CD1c-positive myeloid dendritic cell (primary cell): ENCODE data around the gene AGAP1.
"Not testable (repeated sequence)": the region's sequence is repeated elsewhere in the genome, so short reads cannot be mapped to it uniquely, and the experiment has no call there.

Source experiments
- DNase-seq: peaks from one replicate; pipeline ENCODE4 v3.0.0-alpha.2; 2016; ENCODE audit errors: extremely low spot score

AGAP1 gene

GRCh38 chr2:236063994-236064393 lies 570.2 kb downstream of the AGAP1 start:
- no peak for DNase-seq

- no peak for DNase-seq
These were observed 571.7 kb downstream of the AGAP1 start for GRCh38 chr2:236065314-236066160.

DNA sequence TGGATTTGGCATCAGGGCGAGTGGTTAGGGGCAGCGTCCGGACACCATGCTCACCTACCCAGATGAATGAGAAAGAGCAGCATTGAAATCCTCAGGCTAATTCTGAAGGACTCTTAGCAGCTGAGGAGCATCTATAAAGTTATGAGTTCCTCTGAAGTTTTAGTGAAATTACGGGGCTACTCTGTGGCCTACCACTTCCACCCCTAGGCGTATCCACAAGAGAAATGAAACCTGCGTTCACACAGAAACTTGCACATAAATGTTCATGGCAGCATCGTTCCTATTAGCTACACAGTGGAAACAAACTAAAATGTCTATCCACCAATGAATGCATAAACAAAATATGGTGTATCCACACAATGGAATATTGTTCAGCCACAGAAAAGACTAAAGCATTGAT lies 576.4 kb downstream of the AGAP1 start:
- DNase-seq: no peak

DNA sequence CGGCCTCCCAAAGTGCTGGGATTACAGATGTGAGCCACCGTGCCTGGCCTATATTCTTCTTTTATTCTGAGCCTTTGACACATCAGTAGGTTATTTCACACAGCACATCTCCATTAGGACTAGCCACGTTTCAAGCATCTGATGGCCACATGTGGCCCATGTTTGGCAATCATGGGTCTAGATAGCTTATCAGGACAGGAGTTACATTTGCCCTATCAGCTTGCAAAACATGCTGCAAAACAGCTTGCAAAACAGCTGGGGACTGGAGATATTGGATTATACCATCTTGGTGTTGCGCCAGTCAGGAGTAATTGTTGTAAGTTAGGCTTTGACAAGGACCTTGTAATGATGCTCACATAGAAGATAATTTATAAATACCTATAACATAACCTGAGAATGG lies 579.4 kb downstream of the AGAP1 start:
- no peak for DNase-seq

DNA sequence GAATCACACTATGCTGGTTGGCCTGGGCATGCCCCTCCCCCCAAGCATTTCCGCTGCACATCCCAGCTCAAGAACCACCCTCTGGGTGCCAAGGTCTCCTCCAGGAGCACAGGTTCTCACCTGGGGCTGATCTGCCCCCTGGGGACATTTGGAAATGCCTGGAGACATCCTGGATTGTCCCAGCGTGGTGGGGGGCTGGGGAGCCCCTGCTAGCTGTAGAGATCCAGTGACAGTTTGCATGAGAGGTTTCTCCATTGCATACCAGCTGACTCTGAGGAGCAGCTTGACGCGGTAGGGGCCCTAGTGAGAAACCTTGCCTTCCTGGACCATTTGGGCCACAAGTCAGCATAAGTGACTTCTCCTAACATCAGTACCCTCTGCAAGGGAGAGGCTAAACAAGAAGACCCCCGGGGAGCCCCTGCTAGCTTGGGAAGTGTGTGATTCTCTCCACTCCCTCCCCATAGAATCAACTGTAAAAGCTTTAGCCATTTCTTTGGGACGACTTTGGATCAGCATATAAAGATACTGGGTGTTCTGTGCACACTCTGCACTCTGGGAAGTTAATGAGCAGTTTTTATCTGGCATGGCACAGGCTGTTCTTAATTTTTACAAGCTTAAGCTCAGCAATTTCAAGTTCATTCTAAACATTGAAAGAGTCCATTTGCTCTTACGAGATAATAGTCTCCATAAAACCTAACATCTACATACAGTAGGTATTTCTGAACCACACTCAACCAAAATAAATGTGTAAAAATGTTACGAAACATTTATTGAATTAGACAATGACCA lies 580.2 kb downstream of the AGAP1 start:
- DNase-seq: no peak

DNA sequence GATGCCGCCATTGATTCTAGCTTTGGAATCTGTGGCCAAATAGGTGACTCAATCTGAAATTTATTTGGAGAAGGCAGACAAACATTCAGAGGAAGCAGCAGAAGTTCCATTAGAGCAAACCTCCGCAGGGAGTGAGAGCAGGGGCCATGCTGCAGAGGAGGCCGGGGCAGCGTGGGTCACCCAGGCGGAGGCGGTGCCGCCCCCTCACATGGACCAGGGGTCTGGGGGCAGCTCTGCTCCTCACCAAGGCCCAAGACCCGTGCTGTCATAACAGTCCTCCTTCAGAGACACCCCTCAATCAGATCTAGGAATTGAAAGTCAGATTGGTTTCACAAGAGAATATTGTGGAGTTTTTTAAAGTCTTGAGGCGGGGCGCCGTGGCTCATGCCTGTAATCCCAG lies 582.0 kb downstream of the AGAP1 start:
- DNase-seq: no peak

DNA sequence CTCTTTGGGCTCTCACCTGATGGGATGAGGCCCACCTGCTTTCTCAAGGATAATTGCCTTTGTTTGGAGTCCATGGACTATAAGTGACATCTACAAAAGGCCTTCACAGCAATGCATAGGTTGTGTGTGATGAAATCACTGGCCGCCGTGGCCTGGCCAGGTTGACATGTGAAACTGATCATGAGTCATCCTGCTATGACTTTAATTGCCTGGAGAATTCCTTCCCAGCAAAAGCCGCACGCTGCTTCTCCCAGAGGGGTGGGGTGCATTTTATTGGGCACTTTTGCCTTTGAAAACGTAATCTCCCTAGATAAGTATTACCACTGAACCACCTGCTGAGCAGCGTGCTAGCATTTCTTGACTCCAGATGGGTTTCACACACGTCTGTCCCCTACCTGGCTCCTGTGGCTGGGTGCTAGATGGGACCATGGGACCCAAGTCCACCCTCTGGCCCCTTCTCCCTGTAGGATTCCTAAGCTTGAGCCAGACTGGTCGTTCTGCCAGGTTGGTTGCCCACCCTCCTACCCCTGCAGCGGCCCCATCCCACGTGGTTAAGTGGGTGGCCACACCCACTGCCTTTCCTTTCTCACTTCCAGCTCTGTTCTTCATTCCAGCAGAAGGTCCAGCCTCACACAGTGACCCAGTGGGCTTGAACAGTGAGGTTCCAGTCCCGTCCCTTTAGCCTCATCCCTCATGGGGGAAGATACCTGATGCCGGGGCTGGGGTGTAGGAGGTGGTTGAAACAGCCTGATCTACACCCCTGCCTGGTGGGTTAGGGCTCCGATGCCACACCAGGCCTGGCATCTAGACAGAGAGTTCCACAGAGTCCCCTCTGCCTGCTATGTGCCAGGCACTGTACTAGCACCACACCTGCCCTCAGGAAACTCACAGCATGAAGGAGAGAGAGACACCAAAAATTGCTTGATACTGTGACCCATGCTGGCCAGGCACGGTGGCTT lies 584.7 kb downstream of the AGAP1 start:
- no peak for DNase-seq

- DNase-seq: no peak
These were observed 586.6 kb downstream of the AGAP1 start for GRCh38 chr2:236080412-236080811.

GRCh38 chr2:236081171-236081570 lies 587.3 kb downstream of the AGAP1 start:
- DNase-seq: no peak

DNA sequence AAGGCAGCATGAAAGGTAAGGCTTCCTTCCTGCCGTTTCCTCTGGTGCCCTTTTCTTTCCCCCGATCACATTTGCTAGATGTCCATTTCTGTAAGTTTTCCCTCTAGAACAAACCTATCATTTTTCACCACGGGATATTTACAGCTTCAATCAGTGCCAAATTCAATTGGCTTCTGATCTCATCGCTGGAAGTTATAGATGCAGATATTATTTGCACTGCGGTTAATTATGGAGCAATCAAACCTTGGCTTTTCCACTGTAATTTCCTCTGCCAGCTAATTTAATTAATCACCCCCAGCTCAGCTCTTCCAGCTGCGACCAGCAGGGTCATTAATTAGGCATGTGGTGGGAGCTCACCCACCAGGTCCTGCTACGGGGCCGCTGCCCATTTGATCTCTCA lies 588.2 kb downstream of the AGAP1 start:
- DNase-seq: no peak

GRCh38 chr2:236083934-236084333 lies 590.1 kb downstream of the AGAP1 start:
- DNase-seq: no peak

- no peak for DNase-seq
These were observed 591.4 kb downstream of the AGAP1 start for GRCh38 chr2:236085211-236085610.

- no peak for DNase-seq
These were observed 591.8 kb downstream of the AGAP1 start for GRCh38 chr2:236085647-236086046.

DNA sequence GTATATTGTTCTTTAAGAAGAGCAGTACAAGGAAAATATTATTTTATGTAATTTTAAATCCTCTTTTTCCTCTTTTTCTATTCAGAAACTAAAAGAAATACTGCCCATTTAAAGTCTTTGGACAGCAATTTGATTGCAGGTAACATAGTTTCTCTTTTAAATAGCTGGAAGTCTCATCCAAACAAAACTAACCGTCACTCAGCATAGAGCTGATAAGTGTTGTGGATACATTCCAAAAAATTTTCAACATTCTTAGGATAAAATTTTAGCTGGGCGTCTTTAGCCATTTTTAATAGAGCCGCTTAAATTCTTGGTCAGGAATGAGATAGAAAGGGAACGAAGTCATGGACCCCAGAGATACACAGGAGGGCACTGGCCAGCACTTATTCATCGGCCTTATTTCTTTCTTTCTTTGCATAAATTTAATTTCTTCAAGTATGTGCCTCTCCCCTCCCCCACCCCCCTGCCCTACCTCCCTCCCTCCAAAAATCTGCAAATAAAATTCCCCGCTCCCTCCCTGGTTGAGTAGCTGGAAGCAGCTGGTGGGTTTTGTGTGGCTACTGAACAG lies 592.6 kb downstream of the AGAP1 start:
- DNase-seq: no peak

DNA sequence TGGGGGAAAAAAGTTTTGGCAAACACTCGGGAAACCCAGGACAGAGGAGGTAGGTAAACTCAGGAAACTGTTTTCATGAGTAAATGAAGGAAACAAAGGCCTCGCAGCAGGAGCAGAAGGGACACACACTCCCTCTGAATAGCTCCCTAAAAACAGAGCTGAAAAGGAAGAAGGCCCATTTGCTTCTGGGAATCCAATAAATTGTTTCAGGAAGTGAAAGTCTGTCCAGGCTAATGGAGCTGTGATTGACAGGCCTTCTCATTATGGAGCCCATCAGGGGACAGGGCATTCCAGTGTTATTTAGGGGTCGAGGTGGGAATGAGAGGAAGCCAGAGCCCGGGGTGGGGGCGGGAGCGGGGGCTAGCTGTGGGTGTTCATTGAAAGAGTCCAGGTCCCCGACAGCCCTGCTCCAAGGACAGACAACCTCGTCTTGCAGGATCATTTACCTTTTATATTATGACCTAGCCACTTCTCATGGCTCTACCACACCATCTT lies 593.2 kb downstream of the AGAP1 start:
- no peak for DNase-seq

DNA sequence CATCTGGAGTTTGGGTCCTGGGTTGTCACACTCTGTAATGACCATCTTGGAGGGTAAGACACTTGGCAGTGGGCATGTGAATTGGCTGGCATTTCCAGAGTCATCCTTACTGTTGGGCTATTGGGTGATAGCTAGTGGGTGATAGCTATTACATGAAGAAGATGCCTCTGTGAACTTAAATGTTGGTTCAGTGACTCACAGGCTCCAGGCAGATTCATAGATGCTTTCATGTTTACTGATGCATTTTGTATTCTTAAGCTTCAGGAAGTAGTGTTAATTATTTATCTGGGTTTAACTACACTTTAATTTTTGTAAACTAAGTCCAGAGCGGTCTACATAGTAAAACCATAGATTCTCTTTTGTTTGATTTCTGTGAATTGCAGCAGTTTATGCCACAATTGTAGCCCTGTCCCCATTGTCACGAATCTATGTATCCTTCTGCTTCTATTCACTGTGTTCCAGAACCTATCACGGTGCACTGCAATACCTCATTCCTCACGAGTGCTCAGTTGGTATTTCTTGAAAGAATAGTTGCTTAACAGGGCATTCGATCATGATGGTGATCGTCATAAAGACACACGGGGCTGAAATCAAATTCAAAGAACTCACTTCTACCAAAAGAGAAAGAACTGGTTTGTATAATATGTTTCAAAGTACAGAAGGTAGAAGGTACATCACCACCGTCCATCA lies 594.7 kb downstream of the AGAP1 start:
- no peak for DNase-seq

DNA sequence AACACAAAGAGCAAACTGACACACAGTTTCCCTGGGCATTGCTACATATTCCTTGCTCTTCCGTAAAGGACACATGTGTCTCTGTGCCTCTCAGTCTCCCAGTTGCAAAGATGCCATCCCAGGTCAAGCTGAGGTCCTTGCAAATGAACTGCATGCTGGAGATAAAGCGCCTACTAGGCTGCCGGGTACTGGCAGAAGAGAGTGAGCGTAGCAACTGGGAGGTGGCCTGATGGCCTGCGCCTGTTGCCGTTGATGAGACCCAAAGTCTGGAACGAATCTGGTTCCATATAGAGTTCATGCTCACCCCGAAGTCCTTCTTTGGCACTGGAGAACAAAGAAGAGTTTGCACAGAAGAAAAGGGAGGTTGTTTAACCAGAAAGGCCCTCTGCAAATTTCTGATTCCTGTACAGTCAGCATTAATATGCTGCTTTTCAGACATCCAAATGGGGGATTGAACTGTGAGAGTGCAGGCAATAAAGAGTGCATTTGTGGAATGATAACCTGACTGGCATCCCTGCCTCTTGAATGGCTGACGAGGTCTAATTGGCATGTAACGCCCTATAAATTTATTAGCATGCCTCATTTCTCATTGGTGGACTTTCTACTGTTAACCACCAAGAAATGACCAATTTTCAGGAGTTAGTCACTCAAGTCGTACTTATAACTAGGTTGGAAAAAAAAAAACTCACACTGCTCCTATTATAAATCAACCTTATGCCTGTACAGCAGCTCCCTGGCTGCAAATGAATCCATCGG lies 595.6 kb downstream of the AGAP1 start:
- DNase-seq: no peak

- no peak for DNase-seq
These were observed 596.2 kb downstream of the AGAP1 start for GRCh38 chr2:236090027-236090382.

DNA sequence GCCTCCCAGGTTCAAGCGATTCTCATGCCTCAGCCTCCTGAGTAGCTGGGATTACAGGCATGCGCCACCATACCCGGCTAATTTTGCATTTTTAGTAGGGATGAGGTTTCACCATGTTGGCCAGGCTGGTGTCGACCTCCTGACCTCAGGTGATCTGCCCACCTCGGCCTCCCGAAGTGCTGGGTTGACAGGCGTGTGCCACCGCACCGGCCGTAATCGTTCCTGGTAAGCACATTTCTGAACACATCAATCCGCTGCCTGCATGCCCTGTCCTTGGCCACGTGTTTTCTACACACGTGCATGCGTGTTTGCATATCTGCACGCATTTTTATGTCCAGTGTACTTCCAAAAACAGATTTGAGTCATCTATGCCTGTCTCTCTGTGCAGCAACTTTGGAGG lies 597.0 kb downstream of the AGAP1 start:
- not testable (repeated sequence) for DNase-seq

DNA sequence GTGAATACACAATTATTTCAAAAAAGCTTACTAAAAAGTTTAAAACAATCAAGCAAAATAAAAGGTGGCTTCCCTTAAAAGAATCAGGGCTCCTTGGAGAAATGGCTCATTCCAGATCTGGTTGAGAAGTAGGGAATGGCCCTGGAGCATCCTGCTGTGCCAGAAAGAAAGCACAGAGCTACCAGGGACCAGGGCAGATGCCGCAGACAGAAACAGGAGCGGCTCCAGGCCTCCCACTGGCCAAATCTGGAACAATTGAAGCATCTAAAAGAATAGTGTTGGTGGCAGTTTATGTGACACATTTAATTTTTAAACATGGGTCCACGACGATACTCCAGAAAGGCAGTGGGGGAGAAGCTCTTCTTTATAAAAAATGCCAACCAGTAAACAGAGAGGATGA lies 598.9 kb downstream of the AGAP1 start:
- no peak for DNase-seq
